ENCODE data around the gene AP5Z1.

The AP5Z1 gene

DNA sequence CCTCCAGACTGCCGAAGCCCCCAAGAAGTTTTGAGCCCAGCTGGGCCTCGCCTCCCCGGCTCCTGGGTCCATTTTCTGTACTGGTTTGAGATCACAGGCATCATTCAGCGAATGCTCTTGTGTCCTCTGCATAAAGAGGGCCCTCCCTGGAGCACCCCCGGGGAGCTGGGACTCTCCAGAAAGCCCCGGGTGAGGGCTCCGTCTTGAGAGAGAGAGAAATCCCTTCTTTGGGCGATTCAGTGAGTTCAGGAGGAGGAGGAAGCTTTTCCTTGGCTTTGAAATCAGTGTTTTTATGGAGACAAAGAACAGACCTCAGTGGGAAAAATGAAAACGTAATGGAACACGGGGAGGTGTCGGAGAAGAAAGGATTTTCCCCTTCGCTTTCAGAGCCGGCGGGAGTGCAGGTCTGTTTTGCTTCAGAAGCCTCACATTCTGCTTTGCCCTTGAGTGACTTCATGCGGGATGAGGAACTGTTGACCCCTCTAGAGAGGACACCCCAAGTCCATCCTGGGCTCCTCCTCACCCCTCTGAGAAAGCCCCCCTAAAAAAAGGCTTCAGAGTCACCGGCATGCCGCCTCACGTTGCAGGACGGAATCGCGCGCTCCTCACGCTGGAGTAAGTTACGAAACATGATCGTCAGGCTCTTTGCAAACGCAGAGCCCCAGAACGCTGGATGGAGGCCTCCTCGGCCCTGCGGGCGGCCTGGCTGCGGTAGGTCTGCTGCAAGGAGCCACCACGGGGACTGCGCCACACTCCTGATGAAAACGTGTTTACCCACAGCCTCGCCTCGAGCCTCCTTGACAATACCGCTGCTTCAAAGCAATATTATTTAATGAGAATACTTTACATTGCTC, 8.5 kb upstream of the AP5Z1 start:
- Histone ChIP-seq H2AFZ (ENCODE audit: low read depth, low read length) (no peak overlapping the region), H3K9ac (ENCODE audit: low read depth, low read length) (no peak overlapping the region), H3K27me3 (ENCODE audit: insufficient read depth, low read length, poor library complexity) (no peaks in the 10 kb centered on the region), H3K79me2 (ENCODE audit: insufficient read depth, low read length) (no peaks in the 10 kb centered on the region), H3K27ac (ENCODE audit: low read length) (no peak overlapping the region), H3K4me1 (ENCODE audit: insufficient read depth, low read length) (no peaks in the 10 kb centered on the region), H3K4me2 (ENCODE audit: insufficient read depth, low read length) (no peak overlapping the region), H3K9me3 (ENCODE audit: insufficient read depth, low read length, severe bottlenecking) (no peaks in the 10 kb centered on the region), H3K4me3 (ENCODE audit: low read depth in 1 of 2, low read length in 2 of 2) (no peak overlapping the region), H4K20me1 (ENCODE audit: insufficient read depth, low read length) (peaks cover 31% of the 10 kb centered on the region; the same call in 1 of the 2 replicates), H3K36me3 (ENCODE audit: insufficient read depth, low read length) (peaks cover 47% of the 10 kb centered on the region)
- TF ChIP-seq EZH2 (IDR thresholded peaks at IDR 0.05; ENCODE audit: borderline replicate concordance, low read depth, low read length, severe bottlenecking), result no peak
- TF ChIP-seq, protein P1, sequence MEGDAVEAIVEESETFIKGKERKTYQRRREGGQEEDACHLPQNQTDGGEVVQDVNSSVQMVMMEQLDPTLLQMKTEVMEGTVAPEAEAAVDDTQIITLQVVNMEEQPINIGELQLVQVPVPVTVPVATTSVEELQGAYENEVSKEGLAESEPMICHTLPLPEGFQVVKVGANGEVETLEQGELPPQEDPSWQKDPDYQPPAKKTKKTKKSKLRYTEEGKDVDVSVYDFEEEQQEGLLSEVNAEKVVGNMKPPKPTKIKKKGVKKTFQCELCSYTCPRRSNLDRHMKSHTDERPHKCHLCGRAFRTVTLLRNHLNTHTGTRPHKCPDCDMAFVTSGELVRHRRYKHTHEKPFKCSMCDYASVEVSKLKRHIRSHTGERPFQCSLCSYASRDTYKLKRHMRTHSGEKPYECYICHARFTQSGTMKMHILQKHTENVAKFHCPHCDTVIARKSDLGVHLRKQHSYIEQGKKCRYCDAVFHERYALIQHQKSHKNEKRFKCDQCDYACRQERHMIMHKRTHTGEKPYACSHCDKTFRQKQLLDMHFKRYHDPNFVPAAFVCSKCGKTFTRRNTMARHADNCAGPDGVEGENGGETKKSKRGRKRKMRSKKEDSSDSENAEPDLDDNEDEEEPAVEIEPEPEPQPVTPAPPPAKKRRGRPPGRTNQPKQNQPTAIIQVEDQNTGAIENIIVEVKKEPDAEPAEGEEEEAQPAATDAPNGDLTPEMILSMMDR (IDR thresholded peaks at IDR 0.05; ENCODE audit: borderline replicate concordance, extremely low read depth, low read length, poor library complexity, severe bottlenecking), result no peak
- DNase-seq (no peak), ATAC-seq (ENCODE audit: insufficient read depth, low read depth) (no peak)

DNA sequence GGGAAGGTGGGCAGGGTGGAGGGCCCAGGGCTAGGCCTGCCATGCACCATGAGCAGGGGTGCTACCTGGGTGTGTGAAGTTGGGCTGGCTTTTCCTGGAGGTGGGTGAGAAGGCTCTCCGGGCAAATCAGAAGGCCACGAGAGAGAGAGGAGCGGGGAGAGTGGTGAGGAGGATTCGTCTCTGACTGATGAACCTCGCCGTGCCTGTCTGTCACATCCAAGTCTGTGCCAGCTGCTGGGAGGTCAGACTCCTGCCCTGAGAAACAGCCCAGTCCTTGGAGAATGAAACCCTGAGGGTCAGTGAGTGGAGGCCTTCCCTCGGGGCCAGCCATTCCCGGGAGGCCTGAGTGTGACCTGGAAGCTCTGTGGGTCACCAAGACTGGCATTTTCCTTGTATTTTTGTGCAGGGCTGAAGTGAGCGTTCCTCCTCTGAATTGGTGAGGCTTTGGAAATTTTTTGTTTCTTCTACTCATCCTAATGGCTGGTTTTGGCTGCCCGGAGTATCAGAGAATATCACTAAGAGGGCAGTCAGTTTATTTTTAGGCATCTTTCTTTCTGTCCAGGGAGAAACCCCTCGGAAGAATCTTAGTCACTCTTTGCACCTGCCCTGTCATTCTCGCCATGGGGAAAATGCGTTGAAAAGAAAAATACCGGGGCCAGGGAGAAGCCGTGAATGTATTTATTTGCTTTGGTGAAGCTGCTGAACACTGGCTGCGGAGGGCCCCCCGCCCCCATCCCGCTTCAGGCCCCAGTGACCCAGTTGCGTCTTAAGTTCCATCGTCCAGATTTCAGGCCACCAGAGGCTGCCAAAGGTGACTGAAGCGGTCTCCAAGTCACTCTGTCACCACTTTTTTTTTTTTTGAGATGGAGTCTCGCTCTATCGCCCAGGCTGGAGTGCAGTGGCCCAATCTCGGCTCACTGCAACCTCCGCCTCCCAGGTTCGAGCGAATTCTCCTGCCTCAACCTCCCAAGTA, 6.5 kb upstream of the AP5Z1 start:
- H3K36me3 ChIP-seq (ENCODE audit: insufficient read depth, low read length), result peaks cover 30% of the 10 kb centered on the region
- DNase-seq, result no peak
- H4K20me1 ChIP-seq (ENCODE audit: insufficient read depth, low read length), result peaks cover 25% of the 10 kb centered on the region; the same call in 1 of the 2 replicates
- TF ChIP-seq EZH2 (IDR thresholded peaks at IDR 0.05; ENCODE audit: borderline replicate concordance, low read depth, low read length, severe bottlenecking), result no peak
- TF ChIP-seq, protein P1 (IDR thresholded peaks at IDR 0.05; ENCODE audit: borderline replicate concordance, extremely low read depth, low read length, poor library complexity, severe bottlenecking), result no peak
- no peak overlapping the region for H3K4me3 ChIP-seq (ENCODE audit: low read depth in 1 of 2, low read length in 2 of 2)
- H3K4me2 ChIP-seq (ENCODE audit: insufficient read depth, low read length), result no peak overlapping the region
- H3K9ac ChIP-seq (ENCODE audit: low read depth, low read length), result no peak overlapping the region
- H3K4me1 ChIP-seq (ENCODE audit: insufficient read depth, low read length), result peaks cover under 1% of the 10 kb centered on the region
- no peaks in the 10 kb centered on the region for H3K79me2 ChIP-seq (ENCODE audit: insufficient read depth, low read length)
- ATAC-seq (ENCODE audit: insufficient read depth, low read depth), result no peak
- H2AFZ ChIP-seq (ENCODE audit: low read depth, low read length), result no peak overlapping the region
- H3K27ac ChIP-seq (ENCODE audit: low read length), result no peak overlapping the region
- no peaks in the 10 kb centered on the region for H3K27me3 ChIP-seq (ENCODE audit: insufficient read depth, low read length, poor library complexity)
- H3K9me3 ChIP-seq (ENCODE audit: insufficient read depth, low read length, severe bottlenecking), result no peaks in the 10 kb centered on the region

DNA sequence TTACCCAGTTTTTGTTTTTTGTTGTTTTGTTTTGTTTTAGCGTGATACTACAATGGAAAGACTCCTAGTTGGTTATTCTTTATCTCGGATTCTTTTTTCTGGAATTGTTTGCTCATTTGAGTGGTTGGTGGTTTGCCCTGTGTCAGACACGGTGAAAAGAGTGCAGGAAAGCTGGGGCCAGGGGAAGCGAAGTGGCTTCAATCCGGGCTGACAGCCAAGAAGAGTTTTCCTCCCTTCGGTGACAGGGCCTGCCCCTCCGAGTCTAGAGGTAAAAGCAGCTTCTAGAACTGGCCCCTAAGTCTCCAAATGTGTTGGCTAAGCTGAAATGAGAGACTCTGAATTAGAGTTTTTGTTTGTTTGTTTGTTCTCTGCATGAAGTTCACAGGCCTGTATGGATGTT, 5.7 kb upstream of the AP5Z1 start:
- Histone ChIP-seq H3K4me1 (ENCODE audit: insufficient read depth, low read length) (peaks cover 9% of the 10 kb centered on the region), H3K27me3 (ENCODE audit: insufficient read depth, low read length, poor library complexity) (no peaks in the 10 kb centered on the region), H3K36me3 (ENCODE audit: insufficient read depth, low read length) (peaks cover 21% of the 10 kb centered on the region), H3K4me3 (ENCODE audit: low read depth in 1 of 2, low read length in 2 of 2) (no peak overlapping the region), H3K27ac (ENCODE audit: low read length) (no peak overlapping the region), H3K4me2 (ENCODE audit: insufficient read depth, low read length) (no peak overlapping the region), H3K79me2 (ENCODE audit: insufficient read depth, low read length) (0 out of 2 replicates have a peak, but pooled peaks cover 1% of the 10 kb centered on the region), H2AFZ (ENCODE audit: low read depth, low read length) (no peak overlapping the region), H4K20me1 (ENCODE audit: insufficient read depth, low read length) (peaks cover 17% of the 10 kb centered on the region; the same call in 1 of the 2 replicates), H3K9me3 (ENCODE audit: insufficient read depth, low read length, severe bottlenecking) (no peaks in the 10 kb centered on the region), H3K9ac (ENCODE audit: low read depth, low read length) (no peak overlapping the region)
- DNase-seq (no peak), ATAC-seq (ENCODE audit: insufficient read depth, low read depth) (no peak)
- TF ChIP-seq, protein P1 (IDR thresholded peaks at IDR 0.05; ENCODE audit: borderline replicate concordance, extremely low read depth, low read length, poor library complexity, severe bottlenecking), result no peak
- TF ChIP-seq EZH2 (IDR thresholded peaks at IDR 0.05; ENCODE audit: borderline replicate concordance, low read depth, low read length, severe bottlenecking), result no peak

All from DND-41 (cell line).